Measurements from ENCODE around the gene FARS2.

GRCh38 chr6:5237805-5238204, 23.5 kb upstream of the FARS2 start:
- TF ChIP-seq, protein P1, sequence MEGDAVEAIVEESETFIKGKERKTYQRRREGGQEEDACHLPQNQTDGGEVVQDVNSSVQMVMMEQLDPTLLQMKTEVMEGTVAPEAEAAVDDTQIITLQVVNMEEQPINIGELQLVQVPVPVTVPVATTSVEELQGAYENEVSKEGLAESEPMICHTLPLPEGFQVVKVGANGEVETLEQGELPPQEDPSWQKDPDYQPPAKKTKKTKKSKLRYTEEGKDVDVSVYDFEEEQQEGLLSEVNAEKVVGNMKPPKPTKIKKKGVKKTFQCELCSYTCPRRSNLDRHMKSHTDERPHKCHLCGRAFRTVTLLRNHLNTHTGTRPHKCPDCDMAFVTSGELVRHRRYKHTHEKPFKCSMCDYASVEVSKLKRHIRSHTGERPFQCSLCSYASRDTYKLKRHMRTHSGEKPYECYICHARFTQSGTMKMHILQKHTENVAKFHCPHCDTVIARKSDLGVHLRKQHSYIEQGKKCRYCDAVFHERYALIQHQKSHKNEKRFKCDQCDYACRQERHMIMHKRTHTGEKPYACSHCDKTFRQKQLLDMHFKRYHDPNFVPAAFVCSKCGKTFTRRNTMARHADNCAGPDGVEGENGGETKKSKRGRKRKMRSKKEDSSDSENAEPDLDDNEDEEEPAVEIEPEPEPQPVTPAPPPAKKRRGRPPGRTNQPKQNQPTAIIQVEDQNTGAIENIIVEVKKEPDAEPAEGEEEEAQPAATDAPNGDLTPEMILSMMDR (IDR thresholded peaks at IDR 0.05; ENCODE audit: extremely low read depth in 1 of 2, insufficient read depth in 1 of 2, low read depth in 1 of 2, low read length in 2 of 2): no peak
- TF ChIP-seq POLR2A (IDR thresholded peaks at IDR 0.05; ENCODE audit: low read depth, low read length): no peak
